ENCODE data around the gene IQCE.
A peak's percentile ranks its signal among the peaks of the same experiment; 100 is the strongest.

The IQCE gene

DNA sequence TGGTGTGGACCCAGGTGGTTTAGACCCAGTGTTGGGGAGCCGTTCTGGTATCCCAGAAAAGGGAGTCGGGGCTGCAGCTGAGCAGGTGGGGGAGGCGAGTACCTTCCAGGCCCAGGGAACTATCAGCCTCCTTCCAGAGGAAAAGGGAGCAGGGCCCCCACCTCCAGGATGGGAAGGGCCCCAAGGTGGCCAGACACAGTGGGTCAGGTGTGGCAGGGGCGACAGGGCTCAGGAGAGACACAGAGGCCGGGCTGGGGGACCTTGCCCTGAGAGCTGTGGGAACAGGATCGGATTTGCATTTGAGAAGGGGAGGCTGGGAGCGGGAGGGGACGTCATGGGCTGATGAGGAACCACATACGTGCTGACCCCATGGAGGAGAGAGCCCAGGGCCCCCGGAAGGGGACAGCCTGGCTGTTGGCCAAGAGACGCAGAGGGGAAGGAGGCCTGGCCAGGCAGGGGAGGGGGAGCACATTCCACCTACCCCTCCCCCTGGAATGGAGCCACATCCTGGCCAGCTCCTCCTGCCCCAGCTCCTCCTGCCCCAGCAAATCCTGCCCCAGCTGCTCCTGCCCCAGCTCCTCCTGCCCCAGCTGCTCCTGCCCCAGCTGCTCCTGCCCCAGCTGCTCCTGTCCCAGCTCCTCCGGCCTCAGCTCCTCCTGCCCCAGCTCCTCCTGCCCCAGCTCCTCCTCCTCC lies 63.3 kb downstream of the IQCE start:
- Histone ChIP-seq H3K4me1 (ENCODE audit: control insufficient read depth, low read length) (peaks cover 36% of the 10 kb centered on the region), H3K27ac (ENCODE audit: low read depth, low read length) (no peak overlapping the region), H3K4me2 (ENCODE audit: low read length) (peak overlapping the region; percentile 1; the same call in 1 of the 2 replicates)

DNA sequence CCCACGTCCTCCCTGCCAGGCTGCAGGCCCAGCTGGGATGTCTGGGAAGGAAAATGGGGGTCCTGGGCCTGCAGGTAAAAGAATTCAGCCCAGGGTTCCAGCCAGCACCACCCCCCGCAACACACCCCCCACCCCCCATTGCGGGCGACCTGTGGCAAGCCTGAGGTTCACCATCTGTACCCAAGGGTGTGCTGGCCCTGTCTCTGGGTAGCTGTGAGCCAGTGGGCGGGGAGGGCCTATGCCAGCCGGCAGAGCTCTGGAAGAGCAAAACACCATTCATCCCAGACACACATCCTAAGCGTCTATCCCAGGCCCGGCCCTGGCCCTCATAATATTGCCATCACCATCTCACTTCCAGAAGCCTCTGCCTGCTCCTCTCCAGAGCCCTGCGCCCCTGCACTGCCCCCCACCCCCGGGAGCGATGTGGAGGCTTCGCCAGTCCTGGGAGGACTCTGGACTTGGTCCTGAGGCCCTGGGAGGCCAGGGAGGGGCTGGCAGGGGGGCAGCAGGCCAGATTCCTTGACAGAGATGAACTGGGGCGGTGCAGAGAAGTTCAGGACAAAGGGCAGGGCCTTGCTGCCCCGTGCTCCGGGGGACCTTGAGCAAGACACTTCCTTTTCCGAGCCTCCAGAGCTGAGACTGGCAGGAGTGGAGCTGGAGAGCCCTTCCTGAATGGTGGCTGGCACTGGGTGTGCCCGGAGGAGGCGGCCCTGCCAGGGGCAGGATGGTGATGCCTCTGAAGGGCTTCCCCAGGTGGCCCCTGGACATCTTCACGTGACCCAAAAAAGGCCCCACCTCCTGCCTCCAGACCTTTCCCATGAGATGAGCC lies 64.3 kb downstream of the IQCE start:
- Histone ChIP-seq H4K20me1 (ENCODE audit: control insufficient read depth, insufficient read depth, low read depth, low read length) (no peaks in the 10 kb centered on the region), H3K4me1 (ENCODE audit: control insufficient read depth, low read length) (peaks cover 36% of the 10 kb centered on the region), H3K9me3 (ENCODE audit: control insufficient read depth, insufficient read depth, low read length) (no peaks in the 10 kb centered on the region), H3K9me2 (replicated peaks; ENCODE audit: control insufficient read depth, low read length) (no peaks in the 10 kb centered on the region), H3K4me3 (ENCODE audit: low read length) (no peak overlapping the region), H3F3A (ENCODE audit: control insufficient read depth, insufficient read depth) (peaks cover 4% of the 10 kb centered on the region), H3K79me2 (ENCODE audit: control insufficient read depth, low read length) (no peaks in the 10 kb centered on the region), H3K4me2 (ENCODE audit: low read length) (no peak overlapping the region), H3K36me3 (ENCODE audit: control insufficient read depth, low read length) (no peaks in the 10 kb centered on the region), H3K27ac (ENCODE audit: low read depth, low read length) (no peak overlapping the region), H3K27me3 (ENCODE audit: control insufficient read depth, low read length) (peaks cover 23% of the 10 kb centered on the region)
- TF ChIP-seq, protein P1, sequence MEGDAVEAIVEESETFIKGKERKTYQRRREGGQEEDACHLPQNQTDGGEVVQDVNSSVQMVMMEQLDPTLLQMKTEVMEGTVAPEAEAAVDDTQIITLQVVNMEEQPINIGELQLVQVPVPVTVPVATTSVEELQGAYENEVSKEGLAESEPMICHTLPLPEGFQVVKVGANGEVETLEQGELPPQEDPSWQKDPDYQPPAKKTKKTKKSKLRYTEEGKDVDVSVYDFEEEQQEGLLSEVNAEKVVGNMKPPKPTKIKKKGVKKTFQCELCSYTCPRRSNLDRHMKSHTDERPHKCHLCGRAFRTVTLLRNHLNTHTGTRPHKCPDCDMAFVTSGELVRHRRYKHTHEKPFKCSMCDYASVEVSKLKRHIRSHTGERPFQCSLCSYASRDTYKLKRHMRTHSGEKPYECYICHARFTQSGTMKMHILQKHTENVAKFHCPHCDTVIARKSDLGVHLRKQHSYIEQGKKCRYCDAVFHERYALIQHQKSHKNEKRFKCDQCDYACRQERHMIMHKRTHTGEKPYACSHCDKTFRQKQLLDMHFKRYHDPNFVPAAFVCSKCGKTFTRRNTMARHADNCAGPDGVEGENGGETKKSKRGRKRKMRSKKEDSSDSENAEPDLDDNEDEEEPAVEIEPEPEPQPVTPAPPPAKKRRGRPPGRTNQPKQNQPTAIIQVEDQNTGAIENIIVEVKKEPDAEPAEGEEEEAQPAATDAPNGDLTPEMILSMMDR (IDR thresholded peaks at IDR 0.05; ENCODE audit: low read depth, low read length, poor library complexity, severe bottlenecking): no peak
- TF ChIP-seq EZH2phosphoT487 (IDR thresholded peaks at IDR 0.05; ENCODE audit: borderline replicate concordance, low read length): no peak

More for the DNA sequence above, 63.3 kb downstream of the IQCE start:
- Histone ChIP-seq H3K36me3 (ENCODE audit: control insufficient read depth, low read length) (no peaks in the 10 kb centered on the region), H3K9me3 (ENCODE audit: control insufficient read depth, insufficient read depth, low read length) (no peaks in the 10 kb centered on the region), H3K27me3 (ENCODE audit: control insufficient read depth, low read length) (peaks cover 17% of the 10 kb centered on the region; the same call in 1 of the 2 replicates), H3F3A (ENCODE audit: control insufficient read depth, insufficient read depth) (peaks cover 4% of the 10 kb centered on the region), H3K4me3 (ENCODE audit: low read length) (no peak overlapping the region), H4K20me1 (ENCODE audit: control insufficient read depth, insufficient read depth, low read depth, low read length) (no peaks in the 10 kb centered on the region), H3K9me2 (replicated peaks; ENCODE audit: control insufficient read depth, low read length) (no peaks in the 10 kb centered on the region), H3K79me2 (ENCODE audit: control insufficient read depth, low read length) (no peaks in the 10 kb centered on the region)
- TF ChIP-seq, protein P1 (IDR thresholded peaks at IDR 0.05; ENCODE audit: low read depth, low read length, poor library complexity, severe bottlenecking): no peak
- no peak for TF ChIP-seq EZH2phosphoT487 (IDR thresholded peaks at IDR 0.05; ENCODE audit: borderline replicate concordance, low read length)

DNA sequence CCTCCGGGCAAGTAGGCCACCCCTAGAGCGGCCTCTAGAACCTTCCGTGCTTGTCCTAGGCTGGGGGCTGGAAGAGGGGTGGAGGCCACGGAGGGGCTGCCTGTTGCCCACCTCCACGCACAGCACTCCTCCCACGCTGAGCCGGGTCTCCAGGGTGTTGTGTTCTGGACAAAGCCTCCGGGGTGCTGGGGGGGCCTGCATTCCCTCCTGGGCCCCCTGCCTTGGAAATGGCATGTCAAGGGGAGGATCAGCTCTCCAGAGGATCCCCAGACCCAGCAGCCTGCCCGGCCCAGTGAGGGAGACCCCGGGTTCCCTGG lies 64.9 kb downstream of the IQCE start:
- Histone ChIP-seq H3K27ac (ENCODE audit: low read depth, low read length) (no peak overlapping the region), H3K9me2 (replicated peaks; ENCODE audit: control insufficient read depth, low read length) (no peaks in the 10 kb centered on the region), H3K79me2 (ENCODE audit: control insufficient read depth, low read length) (no peaks in the 10 kb centered on the region), H3K4me1 (ENCODE audit: control insufficient read depth, low read length) (peaks cover 36% of the 10 kb centered on the region), H4K20me1 (ENCODE audit: control insufficient read depth, insufficient read depth, low read depth, low read length) (no peaks in the 10 kb centered on the region), H3K9me3 (ENCODE audit: control insufficient read depth, insufficient read depth, low read length) (no peaks in the 10 kb centered on the region), H3F3A (ENCODE audit: control insufficient read depth, insufficient read depth) (peaks cover 4% of the 10 kb centered on the region), H3K36me3 (ENCODE audit: control insufficient read depth, low read length) (no peaks in the 10 kb centered on the region), H3K27me3 (ENCODE audit: control insufficient read depth, low read length) (peaks cover 22% of the 10 kb centered on the region), H3K4me2 (ENCODE audit: low read length) (no peak overlapping the region), H3K4me3 (ENCODE audit: low read length) (no peak overlapping the region)
- no peak for TF ChIP-seq EZH2phosphoT487 (IDR thresholded peaks at IDR 0.05; ENCODE audit: borderline replicate concordance, low read length)
- TF ChIP-seq, protein P1 (IDR thresholded peaks at IDR 0.05; ENCODE audit: low read depth, low read length, poor library complexity, severe bottlenecking): no peak

All from DOHH2 (cell line).